H7 (cell line): ENCODE measurements around the gene GINS3. TPM values are rescaled to one million over a fixed set of nuclear protein-coding genes. Genes with fewer than 3 reads are reported as not detected.

Experiments used
- DNase-seq: peaks from one replicate; pipeline ENCODE4 v3.0.0; 2012
- H3K27me3 ChIP-seq: 2 replicates; pipeline ENCODE4 v1.6.0; 2011; ENCODE audit warnings: mild to moderate bottlenecking, low read length; ENCODE audit not compliant: control insufficient read depth, insufficient read depth
- H3K36me3 ChIP-seq: replicated peaks from 2 replicates; pipeline ENCODE4 v1.5.1; 2011; ENCODE audit warnings: low read length; ENCODE audit not compliant: control insufficient read depth, insufficient read depth
- H3K4me3 ChIP-seq: 2 replicates; pipeline ENCODE4 v1.5.1; 2011; ENCODE audit warnings: low read depth, mild to moderate bottlenecking, control low read depth, low read length, moderate library complexity; ENCODE audit not compliant: insufficient read depth
- total RNA-seq: library from RNA; depleted of rRNA; stranded (reverse); fragments of >200 nt; shearing (Covaris generic); gene quantifications from 2 replicates; pipeline ENCODE4 v1.2.3, GENCODE V29; 2014; rRNA removed

GINS3 gene
- 13.0 and 13.4 TPM in 2 replicates for total RNA-seq

- Histone ChIP-seq H3K36me3 (no peaks in the 10 kb centered on the region), H3K27me3 (peaks cover 9% of the 10 kb centered on the region), H3K4me3 (peak within 1 kb of the TSS; percentile 99)
- DNase-seq = peak; percentile 94
Observed at GRCh38 chr16:58392215-58393137, at the start of gene GINS3. Gene GINS3 (plus strand): TSS chr16:58392471. CDS start chr16:58392602, 131 bp downstream.

- Histone ChIP-seq H3K27me3 (no peaks in the 10 kb centered on the region), H3K4me3 (no peak overlapping the region), H3K36me3 (no peaks in the 10 kb centered on the region)
- no peak for DNase-seq
Observed at GRCh38 chr16:58343562-58343961, 48.7 kb upstream of the GINS3 start.

- H3K36me3 ChIP-seq = no peaks in the 10 kb centered on the region
- no peak for DNase-seq
- no peak overlapping the region for H3K4me3 ChIP-seq
- H3K27me3 ChIP-seq = no peaks in the 10 kb centered on the region
Observed at GRCh38 chr16:58345574-58346354, 46.5 kb upstream of the GINS3 start.

GRCh38 chr16:58346831-58347371, 45.4 kb upstream of the GINS3 start:
- H3K27me3 ChIP-seq = no peaks in the 10 kb centered on the region
- DNase-seq = no peak
- no peaks in the 10 kb centered on the region for H3K36me3 ChIP-seq
- no peak overlapping the region for H3K4me3 ChIP-seq

- no peak for DNase-seq
Observed at GRCh38 chr16:58348986-58349385, 43.3 kb upstream of the GINS3 start.

GRCh38 chr16:58352690-58353089, 39.6 kb upstream of the GINS3 start:
- H3K36me3 ChIP-seq = no peaks in the 10 kb centered on the region
- no peaks in the 10 kb centered on the region for H3K27me3 ChIP-seq
- DNase-seq = no peak
- no peak overlapping the region for H3K4me3 ChIP-seq

More at GRCh38 chr16:58348986-58349385, 43.3 kb upstream of the GINS3 start:
- Histone ChIP-seq H3K4me3 (no peak overlapping the region), H3K36me3 (no peaks in the 10 kb centered on the region), H3K27me3 (no peaks in the 10 kb centered on the region)

- Histone ChIP-seq H3K27me3 (no peaks in the 10 kb centered on the region), H3K4me3 (no peak overlapping the region), H3K36me3 (no peaks in the 10 kb centered on the region)
- DNase-seq = no peak
Observed at GRCh38 chr16:58360041-58360634, 32.1 kb upstream of the GINS3 start.

GRCh38 chr16:58361726-58362125, 30.5 kb upstream of the GINS3 start:
- H3K27me3 ChIP-seq = no peaks in the 10 kb centered on the region
- H3K4me3 ChIP-seq = no peak overlapping the region
- DNase-seq = no peak
- no peaks in the 10 kb centered on the region for H3K36me3 ChIP-seq

- no peaks in the 10 kb centered on the region for H3K27me3 ChIP-seq
- H3K36me3 ChIP-seq = no peaks in the 10 kb centered on the region
- DNase-seq = no peak
- H3K4me3 ChIP-seq = no peak overlapping the region
Observed at GRCh38 chr16:58363746-58364393, 28.4 kb upstream of the GINS3 start.

- no peaks in the 10 kb centered on the region for H3K36me3 ChIP-seq
- H3K27me3 ChIP-seq = no peaks in the 10 kb centered on the region
- no peak for DNase-seq
- H3K4me3 ChIP-seq = no peak overlapping the region
Observed at GRCh38 chr16:58365623-58366022, 26.6 kb upstream of the GINS3 start.

- H3K4me3 ChIP-seq = no peak overlapping the region
- no peak for DNase-seq
- H3K36me3 ChIP-seq = no peaks in the 10 kb centered on the region
- no peaks in the 10 kb centered on the region for H3K27me3 ChIP-seq
Observed at GRCh38 chr16:58366247-58367031, 25.8 kb upstream of the GINS3 start.

GRCh38 chr16:58367252-58367651, 25.0 kb upstream of the GINS3 start:
- Histone ChIP-seq H3K4me3 (no peak overlapping the region), H3K27me3 (no peaks in the 10 kb centered on the region), H3K36me3 (no peaks in the 10 kb centered on the region)
- DNase-seq = no peak

GRCh38 chr16:58371841-58372240, 20.4 kb upstream of the GINS3 start:
- Histone ChIP-seq H3K4me3 (no peak overlapping the region), H3K27me3 (no peaks in the 10 kb centered on the region), H3K36me3 (no peaks in the 10 kb centered on the region)
- DNase-seq = no peak
